ENCODE results near the gene TMEM30A.

TMEM30A gene

DNA sequence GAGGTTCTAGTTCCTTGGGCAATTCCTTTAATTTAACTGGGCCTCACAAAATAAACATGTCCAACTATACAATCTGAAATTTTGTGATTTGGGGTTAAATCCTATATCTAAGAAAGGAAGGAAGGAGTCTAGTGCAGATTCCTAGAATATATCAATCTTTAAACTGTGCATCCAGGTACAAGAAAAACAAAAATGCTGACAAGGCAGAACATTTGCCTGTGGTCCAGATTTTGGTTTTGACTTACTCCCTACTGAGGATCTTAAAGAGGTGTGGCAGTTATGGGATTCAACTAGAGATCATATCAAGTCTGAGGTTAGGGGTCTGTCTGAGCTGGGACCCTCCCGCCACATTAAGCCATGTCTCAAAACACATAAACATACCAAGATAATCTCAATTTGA, 23.3 kb downstream of the TMEM30A start:
- Histone ChIP-seq H3K27me3 (ENCODE audit: insufficient read depth, low read length, poor library complexity) (no peaks in the 10 kb centered on the region), H3K79me1 (ENCODE audit: low read length) (no peaks in the 10 kb centered on the region), H3K23ac (ENCODE audit: low read length) (no peak overlapping the region), H2BK120ac (ENCODE audit: low read depth, low read length) (no peak overlapping the region), H3K36me3 (ENCODE audit: control insufficient read depth, insufficient read depth, low read length) (no peaks in the 10 kb centered on the region), H3K56ac (ENCODE audit: low read length) (no peak overlapping the region), H3K27ac (ENCODE audit: low read depth, low read length) (no peak overlapping the region), H3K4ac (ENCODE audit: low read depth, low read length) (no peak overlapping the region), H4K8ac (ENCODE audit: low read depth, low read length) (no peak overlapping the region), H3K4me1 (ENCODE audit: control insufficient read depth, low read depth, low read length) (no peaks in the 10 kb centered on the region), H3K4me2 (ENCODE audit: low read length) (no peak overlapping the region), H2AK5ac (ENCODE audit: low read length) (no peak overlapping the region), H2BK5ac (ENCODE audit: low read length) (no peak overlapping the region), H2BK15ac (replicated peaks; ENCODE audit: low read depth) (no peak overlapping the region), H3K9ac (ENCODE audit: low read length) (no peak overlapping the region), H3K79me2 (ENCODE audit: control insufficient read depth, insufficient read depth, low read length) (no peaks in the 10 kb centered on the region), H4K5ac (ENCODE audit: low read length) (no peak overlapping the region), H3K4me3 (ENCODE audit: low read length) (no peak overlapping the region), H3K18ac (ENCODE audit: low read length) (no peak overlapping the region)
- WGBS (ENCODE audit: extremely low coverage, insufficient coverage, low lambda C conversion rate) = no CpG with 5 or more reads among the region's 1 CpG
- DNase-seq = no peak

GRCh38 chr6:75257343-75258087, 27.1 kb downstream of the TMEM30A start:
- no peak overlapping the region for H3K27ac ChIP-seq (ENCODE audit: low read depth, low read length)
- no peak overlapping the region for H4K5ac ChIP-seq (ENCODE audit: low read length)
- H2AK5ac ChIP-seq (ENCODE audit: low read length) = no peak overlapping the region
- H3K79me1 ChIP-seq (ENCODE audit: low read length) = no peaks in the 10 kb centered on the region
- peak; percentile 50 for DNase-seq
- no peaks in the 10 kb centered on the region for H3K36me3 ChIP-seq (ENCODE audit: control insufficient read depth, insufficient read depth, low read length)
- no peak overlapping the region for H3K9ac ChIP-seq (ENCODE audit: low read length)
- no peak overlapping the region for H2BK120ac ChIP-seq (ENCODE audit: low read depth, low read length)
- H2BK5ac ChIP-seq (ENCODE audit: low read length) = no peak overlapping the region
- H3K27me3 ChIP-seq (ENCODE audit: insufficient read depth, low read length, poor library complexity) = no peaks in the 10 kb centered on the region
- H3K79me2 ChIP-seq (ENCODE audit: control insufficient read depth, insufficient read depth, low read length) = no peaks in the 10 kb centered on the region
- no peak overlapping the region for H3K23ac ChIP-seq (ENCODE audit: low read length)
- H3K4ac ChIP-seq (ENCODE audit: low read depth, low read length) = no peak overlapping the region
- H3K4me2 ChIP-seq (ENCODE audit: low read length) = no peak overlapping the region
- no peaks in the 10 kb centered on the region for H3K4me1 ChIP-seq (ENCODE audit: control insufficient read depth, low read depth, low read length)
- H3K18ac ChIP-seq (ENCODE audit: low read length) = no peak overlapping the region
- H3K56ac ChIP-seq (ENCODE audit: low read length) = no peak overlapping the region
- H3K4me3 ChIP-seq (ENCODE audit: low read length) = no peak overlapping the region
- WGBS (ENCODE audit: extremely low coverage, insufficient coverage, low lambda C conversion rate) = no CpG with 5 or more reads among the region's 1 CpG
- H4K8ac ChIP-seq (ENCODE audit: low read depth, low read length) = no peak overlapping the region
- no peak overlapping the region for H2BK15ac ChIP-seq (replicated peaks; ENCODE audit: low read depth)

DNA sequence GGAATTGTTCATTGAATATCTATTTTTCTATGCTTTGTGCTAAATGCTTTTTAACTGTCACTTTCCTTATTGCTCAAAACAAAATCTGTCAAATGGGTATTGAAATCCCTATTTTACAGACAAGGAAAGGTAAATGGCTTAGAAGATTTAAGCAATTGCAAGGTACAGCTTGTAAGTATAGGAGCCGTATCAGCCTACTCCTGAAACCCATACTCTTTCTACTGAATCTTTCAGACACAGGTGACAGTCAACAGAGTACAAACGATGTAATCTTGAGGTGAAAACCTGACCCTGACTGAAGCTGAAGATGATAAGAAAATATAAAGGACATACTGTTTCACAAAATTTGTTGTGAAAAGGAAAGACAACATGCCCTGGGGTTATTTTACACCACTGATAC, 34.0 kb downstream of the TMEM30A start:
- Histone ChIP-seq H2AK5ac (ENCODE audit: low read length) (no peak overlapping the region), H3K27me3 (ENCODE audit: insufficient read depth, low read length, poor library complexity) (no peaks in the 10 kb centered on the region)
- WGBS (ENCODE audit: extremely low coverage, insufficient coverage, low lambda C conversion rate) = no CpG with 5 or more reads among the region's 2 CpGs

DNA sequence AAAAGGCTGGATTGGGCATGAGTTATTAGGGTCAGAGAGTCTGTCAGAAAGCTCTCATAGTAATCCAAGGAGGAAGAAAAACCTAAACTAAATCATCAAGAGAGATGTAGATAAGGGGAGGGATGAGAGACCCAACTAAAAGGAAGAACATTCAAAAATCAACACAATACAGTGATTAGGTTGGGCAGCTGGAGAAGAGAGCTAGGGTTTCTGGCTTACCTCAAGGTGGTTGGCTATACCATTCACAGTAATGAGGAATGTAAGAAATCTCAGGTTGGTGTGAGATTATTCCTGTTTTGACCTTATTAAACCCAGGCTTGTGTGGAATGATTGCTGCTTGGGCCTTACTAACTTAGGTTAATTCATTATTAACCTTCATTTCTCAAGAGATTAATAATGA, 34.8 kb downstream of the TMEM30A start:
- Histone ChIP-seq H3K4me2 (ENCODE audit: low read length) (no peak overlapping the region), H3K56ac (ENCODE audit: low read length) (no peak overlapping the region), H3K36me3 (ENCODE audit: control insufficient read depth, insufficient read depth, low read length) (no peaks in the 10 kb centered on the region), H3K4ac (ENCODE audit: low read depth, low read length) (no peak overlapping the region), H3K79me1 (ENCODE audit: low read length) (no peaks in the 10 kb centered on the region), H2BK5ac (ENCODE audit: low read length) (no peak overlapping the region), H2BK15ac (replicated peaks; ENCODE audit: low read depth) (no peak overlapping the region), H3K18ac (ENCODE audit: low read length) (no peak overlapping the region), H3K27me3 (ENCODE audit: insufficient read depth, low read length, poor library complexity) (no peaks in the 10 kb centered on the region), H3K23ac (ENCODE audit: low read length) (no peak overlapping the region), H3K9ac (ENCODE audit: low read length) (no peak overlapping the region), H3K4me1 (ENCODE audit: control insufficient read depth, low read depth, low read length) (no peaks in the 10 kb centered on the region), H4K5ac (ENCODE audit: low read length) (no peak overlapping the region), H3K79me2 (ENCODE audit: control insufficient read depth, insufficient read depth, low read length) (no peaks in the 10 kb centered on the region), H2BK120ac (ENCODE audit: low read depth, low read length) (no peak overlapping the region), H3K4me3 (ENCODE audit: low read length) (no peak overlapping the region), H3K27ac (ENCODE audit: low read depth, low read length) (no peak overlapping the region), H4K8ac (ENCODE audit: low read depth, low read length) (no peak overlapping the region), H2AK5ac (ENCODE audit: low read length) (no peak overlapping the region)
- DNase-seq = no peak

More for the DNA sequence above, 34.0 kb downstream of the TMEM30A start:
- H3K36me3 ChIP-seq (ENCODE audit: control insufficient read depth, insufficient read depth, low read length) = no peaks in the 10 kb centered on the region
- H4K8ac ChIP-seq (ENCODE audit: low read depth, low read length) = no peak overlapping the region
- H3K4me3 ChIP-seq (ENCODE audit: low read length) = no peak overlapping the region
- no peak overlapping the region for H3K9ac ChIP-seq (ENCODE audit: low read length)
- no peaks in the 10 kb centered on the region for H3K4me1 ChIP-seq (ENCODE audit: control insufficient read depth, low read depth, low read length)
- H4K5ac ChIP-seq (ENCODE audit: low read length) = no peak overlapping the region
- no peaks in the 10 kb centered on the region for H3K79me2 ChIP-seq (ENCODE audit: control insufficient read depth, insufficient read depth, low read length)
- no peak overlapping the region for H2BK120ac ChIP-seq (ENCODE audit: low read depth, low read length)
- H3K23ac ChIP-seq (ENCODE audit: low read length) = no peak overlapping the region
- no peak overlapping the region for H2BK15ac ChIP-seq (replicated peaks; ENCODE audit: low read depth)
- no peak overlapping the region for H3K4ac ChIP-seq (ENCODE audit: low read depth, low read length)
- no peak overlapping the region for H3K18ac ChIP-seq (ENCODE audit: low read length)
- H3K79me1 ChIP-seq (ENCODE audit: low read length) = no peaks in the 10 kb centered on the region
- no peak overlapping the region for H3K4me2 ChIP-seq (ENCODE audit: low read length)
- H2BK5ac ChIP-seq (ENCODE audit: low read length) = no peak overlapping the region
- H3K56ac ChIP-seq (ENCODE audit: low read length) = no peak overlapping the region
- no peak for DNase-seq
- H3K27ac ChIP-seq (ENCODE audit: low read depth, low read length) = no peak overlapping the region

- no CpG with 5 or more reads among the region's 2 CpGs for WGBS (ENCODE audit: extremely low coverage, insufficient coverage, low lambda C conversion rate)
- Histone ChIP-seq H4K5ac (ENCODE audit: low read length) (no peak overlapping the region), H3K4me2 (ENCODE audit: low read length) (no peak overlapping the region), H3K4me1 (ENCODE audit: control insufficient read depth, low read depth, low read length) (no peaks in the 10 kb centered on the region), H3K79me2 (ENCODE audit: control insufficient read depth, insufficient read depth, low read length) (peaks cover 12% of the 10 kb centered on the region), H3K4ac (ENCODE audit: low read depth, low read length) (no peak overlapping the region), H3K9ac (ENCODE audit: low read length) (no peak overlapping the region), H3K79me1 (ENCODE audit: low read length) (no peaks in the 10 kb centered on the region), H3K4me3 (ENCODE audit: low read length) (no peak overlapping the region), H3K56ac (ENCODE audit: low read length) (no peak overlapping the region), H2BK15ac (replicated peaks; ENCODE audit: low read depth) (no peak overlapping the region), H4K8ac (ENCODE audit: low read depth, low read length) (no peak overlapping the region), H2BK5ac (ENCODE audit: low read length) (no peak overlapping the region), H2BK120ac (ENCODE audit: low read depth, low read length) (no peak overlapping the region), H3K23ac (ENCODE audit: low read length) (no peak overlapping the region), H3K27ac (ENCODE audit: low read depth, low read length) (no peak overlapping the region), H2AK5ac (ENCODE audit: low read length) (no peak overlapping the region), H3K27me3 (ENCODE audit: insufficient read depth, low read length, poor library complexity) (no peaks in the 10 kb centered on the region), H3K18ac (ENCODE audit: low read length) (no peak overlapping the region), H3K36me3 (ENCODE audit: control insufficient read depth, insufficient read depth, low read length) (no peaks in the 10 kb centered on the region)
- no peak for DNase-seq
These were observed 38.2 kb downstream of the TMEM30A start for GRCh38 chr6:75246386-75246785.

DNA sequence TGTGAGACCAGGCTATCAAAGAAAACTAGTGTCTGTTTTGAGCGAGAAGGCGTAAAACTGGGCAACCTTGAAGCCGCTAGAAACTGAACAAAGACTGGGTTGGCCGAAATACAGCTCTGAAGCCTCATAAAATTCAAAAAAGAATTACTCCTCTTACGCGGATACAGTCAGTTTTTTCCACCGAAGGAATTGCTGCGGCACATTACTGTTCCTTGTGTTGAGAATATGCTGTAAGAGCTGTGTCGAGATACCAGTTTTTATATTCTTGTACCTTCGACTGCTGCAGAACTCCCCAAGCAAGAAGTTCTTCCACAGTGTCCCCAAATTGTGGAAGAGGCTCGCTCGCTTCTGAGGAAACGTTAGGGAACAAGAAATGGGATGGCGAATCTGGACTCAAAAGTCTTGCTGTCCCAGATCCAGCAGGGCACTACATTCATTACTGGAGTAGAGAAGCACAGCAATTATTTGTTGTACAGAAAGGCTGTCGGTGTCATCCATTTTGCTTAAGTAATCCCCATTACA, 40.5 kb downstream of the TMEM30A start:
- Histone ChIP-seq H2BK15ac (replicated peaks; ENCODE audit: low read depth) (no peak overlapping the region), H3K9ac (ENCODE audit: low read length) (peak overlapping the region; percentile 90), H3K79me1 (ENCODE audit: low read length) (no peaks in the 10 kb centered on the region), H3K27me3 (ENCODE audit: insufficient read depth, low read length, poor library complexity) (no peaks in the 10 kb centered on the region), H2BK120ac (ENCODE audit: low read depth, low read length) (no peak overlapping the region), H3K56ac (ENCODE audit: low read length) (peak overlapping the region; percentile 87), H4K5ac (ENCODE audit: low read length) (peak overlapping the region; percentile 3), H3K4ac (ENCODE audit: low read depth, low read length) (no peak overlapping the region), H3K4me1 (ENCODE audit: control insufficient read depth, low read depth, low read length) (no peaks in the 10 kb centered on the region), H2BK5ac (ENCODE audit: low read length) (no peak overlapping the region), H4K8ac (ENCODE audit: low read depth, low read length) (peak overlapping the region; percentile 43), H3K4me3 (ENCODE audit: low read length) (peak overlapping the region; percentile 74), H3K18ac (ENCODE audit: low read length) (peak overlapping the region; percentile 78), H3K79me2 (ENCODE audit: control insufficient read depth, insufficient read depth, low read length) (peaks cover 12% of the 10 kb centered on the region), H3K23ac (ENCODE audit: low read length) (no peak overlapping the region), H2AK5ac (ENCODE audit: low read length) (no peak overlapping the region), H3K4me2 (ENCODE audit: low read length) (peak overlapping the region; percentile 83), H3K27ac (ENCODE audit: low read depth, low read length) (no peak overlapping the region), H3K36me3 (ENCODE audit: control insufficient read depth, insufficient read depth, low read length) (peaks cover under 1% of the 10 kb centered on the region)
- WGBS (ENCODE audit: extremely low coverage, insufficient coverage, low lambda C conversion rate) = no CpG with 5 or more reads among the region's 15 CpGs
- DNase-seq = no peak
